Measurements from ENCODE around the gene FOXK2. TPM values are rescaled to one million over a fixed set of nuclear protein-coding genes. Genes with fewer than 3 reads are reported as not detected.

FOXK2 gene
- total and polyA plus RNA-seq, 2 of the 8 experiments (the other 6 are each of a cell fraction or from before 2014, with no cell fraction given): 34.7 to 64.9 TPM

DNA sequence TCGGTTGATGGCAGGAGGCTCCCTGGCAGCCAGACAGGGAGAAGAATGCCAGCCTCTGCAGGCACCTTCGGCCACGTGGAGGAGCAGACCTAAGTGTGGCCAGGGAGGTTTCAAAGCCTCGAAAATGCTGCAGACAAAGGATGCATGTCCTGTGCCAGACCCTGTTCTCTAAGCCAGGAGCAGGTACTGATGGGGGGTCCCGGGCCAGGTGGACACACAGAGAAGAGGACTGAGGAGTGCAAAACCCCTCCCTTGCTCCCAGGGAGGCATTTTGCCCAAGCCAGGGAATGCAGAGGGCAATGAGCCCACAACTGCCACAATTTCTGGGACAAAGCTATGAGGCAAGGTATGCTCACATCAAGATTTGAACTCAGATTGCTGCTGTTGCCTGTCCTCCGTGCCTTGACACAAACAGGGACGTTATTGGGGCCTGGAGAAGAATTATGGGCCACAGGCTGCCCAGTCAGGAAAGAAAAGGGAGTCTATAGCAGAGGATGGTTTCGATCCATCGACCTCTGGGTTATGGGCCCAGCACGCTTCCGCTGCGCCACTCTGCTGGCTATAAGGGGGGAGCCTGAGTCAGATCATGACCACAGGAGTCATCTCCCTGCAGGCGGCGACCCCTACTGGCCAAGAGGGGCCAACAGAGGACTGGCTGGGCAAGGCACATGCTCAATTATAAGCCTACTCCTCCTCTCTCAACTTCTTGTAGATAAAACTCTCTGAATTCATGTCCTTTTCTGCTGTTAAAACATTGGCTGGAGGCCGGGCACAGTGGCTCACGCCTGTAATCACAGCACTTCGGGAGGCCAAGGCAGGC is 25.1 kb upstream of the FOXK2 start (continued):
- TF ChIP-seq, protein P1, sequence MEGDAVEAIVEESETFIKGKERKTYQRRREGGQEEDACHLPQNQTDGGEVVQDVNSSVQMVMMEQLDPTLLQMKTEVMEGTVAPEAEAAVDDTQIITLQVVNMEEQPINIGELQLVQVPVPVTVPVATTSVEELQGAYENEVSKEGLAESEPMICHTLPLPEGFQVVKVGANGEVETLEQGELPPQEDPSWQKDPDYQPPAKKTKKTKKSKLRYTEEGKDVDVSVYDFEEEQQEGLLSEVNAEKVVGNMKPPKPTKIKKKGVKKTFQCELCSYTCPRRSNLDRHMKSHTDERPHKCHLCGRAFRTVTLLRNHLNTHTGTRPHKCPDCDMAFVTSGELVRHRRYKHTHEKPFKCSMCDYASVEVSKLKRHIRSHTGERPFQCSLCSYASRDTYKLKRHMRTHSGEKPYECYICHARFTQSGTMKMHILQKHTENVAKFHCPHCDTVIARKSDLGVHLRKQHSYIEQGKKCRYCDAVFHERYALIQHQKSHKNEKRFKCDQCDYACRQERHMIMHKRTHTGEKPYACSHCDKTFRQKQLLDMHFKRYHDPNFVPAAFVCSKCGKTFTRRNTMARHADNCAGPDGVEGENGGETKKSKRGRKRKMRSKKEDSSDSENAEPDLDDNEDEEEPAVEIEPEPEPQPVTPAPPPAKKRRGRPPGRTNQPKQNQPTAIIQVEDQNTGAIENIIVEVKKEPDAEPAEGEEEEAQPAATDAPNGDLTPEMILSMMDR (IDR thresholded peaks at IDR 0.05; ENCODE audit: control extremely low read depth in 1 of 3, insufficient read depth in 1 of 3, low read depth in 1 of 3, low read length in 3 of 3): peak; percentile 76 to 94 (median 93)
- TF ChIP-seq GTF2F1 (IDR thresholded peaks at IDR 0.05; ENCODE audit: borderline replicate concordance, low read depth, low read length) (no peak), SAP30 (IDR thresholded peaks at IDR 0.05; ENCODE audit: insufficient read depth, insufficient replicate concordance, low read length) (peak; percentile 73), KDM4A (IDR thresholded peaks at IDR 0.05; ENCODE audit: low read depth, low read length, severe bottlenecking) (peak; percentile 20), SP1 (IDR thresholded peaks at IDR 0.05; ENCODE audit: low read depth, low read length) (0 out of 2 replicates have a peak, but pooled peaks have one; percentile 35), EZH2 (IDR thresholded peaks at IDR 0.05; ENCODE audit: low read depth, low read length, severe bottlenecking) (no peak), TBP (IDR thresholded peaks at IDR 0.05; ENCODE audit: low read depth, low read length) (peak; percentile 100), NRF1 (IDR thresholded peaks at IDR 0.05; ENCODE audit: low read depth, low read length) (peak; percentile 42; the same call in 1 of the 2 replicates), SRF (IDR thresholded peaks at IDR 0.05; ENCODE audit: low read depth, low read length) (no peak), YY1 (IDR thresholded peaks at IDR 0.05; ENCODE audit: low read depth, low read length) (no peak; the same call in 1 of the 2 replicates), SIN3A (conservative IDR thresholded peaks at IDR 0.05 in 1 of 2, IDR thresholded peaks at IDR 0.05 in 1 of 2; ENCODE audit: low read depth in 1 of 2, low read length in 2 of 2) (peak in 1 of 2 experiments; percentile 58; a peak in 2 of 4 replicates), NANOG (IDR thresholded peaks at IDR 0.05; ENCODE audit: insufficient read depth, low read depth, low read length, poor library complexity, severe bottlenecking) (peak; percentile 19), CBX8 (IDR thresholded peaks at IDR 0.05; ENCODE audit: borderline replicate concordance, low read depth, low read length) (no peak), HDAC6 (IDR thresholded peaks at IDR 0.05; ENCODE audit: low read depth, low read length) (no peak), CHD2 (IDR thresholded peaks at IDR 0.05; ENCODE audit: low read length) (peak; percentile 30; the same call in 1 of the 2 replicates), RXRA (IDR thresholded peaks at IDR 0.05; ENCODE audit: insufficient read depth, low read depth, low read length) (0 out of 2 replicates have a peak, but pooled peaks have one; percentile 39)
- TF ChIP-seq, protein P2, sequence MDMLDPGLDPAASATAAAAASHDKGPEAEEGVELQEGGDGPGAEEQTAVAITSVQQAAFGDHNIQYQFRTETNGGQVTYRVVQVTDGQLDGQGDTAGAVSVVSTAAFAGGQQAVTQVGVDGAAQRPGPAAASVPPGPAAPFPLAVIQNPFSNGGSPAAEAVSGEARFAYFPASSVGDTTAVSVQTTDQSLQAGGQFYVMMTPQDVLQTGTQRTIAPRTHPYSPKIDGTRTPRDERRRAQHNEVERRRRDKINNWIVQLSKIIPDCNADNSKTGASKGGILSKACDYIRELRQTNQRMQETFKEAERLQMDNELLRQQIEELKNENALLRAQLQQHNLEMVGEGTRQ (IDR thresholded peaks at IDR 0.05; ENCODE audit: low read length): no peak; the same call in 1 of the 2 replicates
- TF ChIP-seq, protein P3, sequence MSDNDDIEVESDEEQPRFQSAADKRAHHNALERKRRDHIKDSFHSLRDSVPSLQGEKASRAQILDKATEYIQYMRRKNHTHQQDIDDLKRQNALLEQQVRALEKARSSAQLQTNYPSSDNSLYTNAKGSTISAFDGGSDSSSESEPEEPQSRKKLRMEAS (IDR thresholded peaks at IDR 0.05): peak; percentile 92
